K562 (cell line): ENCODE data around the gene ETHE1. TPM values are rescaled to one million over a fixed set of nuclear protein-coding genes. Genes with fewer than 3 reads are reported as not detected.

Experiments
- ATAC-seq: fragments of 200-7000 bp; cut with Tn5 transposase; 3 replicates; pipeline ENCODE4 v1.9.1; 2020; ENCODE audit warnings: moderate library complexity
- BruUV-seq: library from RNA; stranded (reverse); fragments of 400-500 nt; replicated peaks from 2 replicates; lab custom pipeline; 2021; lab: Mats Ljungman, UMichigan
- CTCF ChIA-PET: fragments of 300-600 bp; formaldehyde crosslinking; extraction: SDS; loops from one replicate; lab custom pipeline; 2021; ENCODE audit warnings: low intra/inter-chr PET ratio; lab: Yijun Ruan, JAX
- POLR2A ChIA-PET: fragments of 300-600, 350-650 bp; sonication (Branson Sonifier 250); formaldehyde crosslinking; extraction: SDS; loops from one replicate; lab custom pipeline; 2021; ENCODE audit warnings: antibody characterized with exemption, inconsistent platforms; lab: Yijun Ruan, JAX
- DNase-seq, 4 experiments: peaks; one replicate each; pipeline versions ENCODE4 v3.0.0 to v3.0.0-alpha.2; 2011 to 2018; ENCODE audit warnings: low spot score in 3 of 4, mixed read lengths in 3 of 4; ENCODE audit errors: extremely low read depth in 1 of 4
- FAIRE-seq: peaks from 2 replicates; lab custom pipeline; 2011; peaks lifted over from hg19 to GRCh38; lab: Jason Lieb, UNC
- H2AFZ ChIP-seq: 2 replicates; pipeline ENCODE4 v1.6.0; 2011; ENCODE audit warnings: low read depth, low read length, control low read depth, inconsistent platforms
- H3K27ac ChIP-seq: fragments of 200-600 bp; 3 replicates; pipeline ENCODE4 v1.8.0; 2011; ENCODE audit warnings: low read depth, mild to moderate bottlenecking, control low read depth, inconsistent platforms, low read length, moderate library complexity, mixed read lengths; ENCODE audit errors: extremely low read depth
- H3K27me3 ChIP-seq, 2 experiments: fragments of 300-600 bp in 1 of 2; 2 replicates in 1 of 2; 3 replicates in 1 of 2; pipeline versions ENCODE4 v1.6.0 to v1.8.0; 2011; ENCODE audit warnings: inconsistent platforms in 2 of 2, low read length in 2 of 2, mild to moderate bottlenecking in 1 of 2, mixed read lengths in 1 of 2, moderate library complexity in 1 of 2; ENCODE audit not compliant: control insufficient read depth in 2 of 2, insufficient read depth in 2 of 2
- H3K36me3 ChIP-seq: fragments of 300-600 bp; 3 replicates; pipeline ENCODE4 v1.8.0; 2011; ENCODE audit warnings: mild to moderate bottlenecking, low read length, inconsistent platforms; ENCODE audit not compliant: control insufficient read depth, insufficient read depth
- H3K4me1 ChIP-seq, 2 experiments: fragments of 200-600 bp in 1 of 2; replicated peaks in 1 of 2; 2 replicates in 1 of 2; 3 replicates in 1 of 2; pipeline versions ENCODE4 v1.5.1 to v1.8.0; 2011; ENCODE audit warnings: inconsistent platforms in 2 of 2, low read length in 2 of 2, mild to moderate bottlenecking in 1 of 2, mixed read lengths in 1 of 2, moderate library complexity in 1 of 2; ENCODE audit not compliant: control insufficient read depth in 2 of 2, insufficient read depth in 2 of 2
- H3K4me2 ChIP-seq: 2 replicates; pipeline ENCODE4 v1.6.1; 2011; ENCODE audit warnings: low read length, control low read depth, inconsistent platforms, mixed read lengths; ENCODE audit not compliant: insufficient read depth
- H3K4me3 ChIP-seq: fragments of 200-600 bp; sonication (generic), shearing (Covaris generic); 2 replicates; pipeline ENCODE4 v1.5.1; 2016; ENCODE audit warnings: control low read depth, inconsistent platforms
- H3K79me2 ChIP-seq: fragments of 200-600 bp; 3 replicates; pipeline ENCODE4 v1.8.0; 2011; ENCODE audit warnings: low read length, inconsistent platforms; ENCODE audit not compliant: control insufficient read depth, insufficient read depth
- H3K9ac ChIP-seq, 2 experiments: 2 replicates each; pipeline versions ENCODE4 v1.6.0 to v1.6.1; 2011; ENCODE audit warnings: low read depth in 2 of 2, low read length in 2 of 2, control low read depth in 1 of 2, inconsistent platforms in 1 of 2, mild to moderate bottlenecking in 1 of 2, mixed read lengths in 1 of 2; ENCODE audit not compliant: insufficient read depth in 1 of 2
- H3K9me1 ChIP-seq: one replicate; pipeline ENCODE4 v1.6.0; 2011; ENCODE audit warnings: inconsistent platforms, mild to moderate bottlenecking, low read length, moderate library complexity; ENCODE audit not compliant: control insufficient read depth, insufficient read depth
- H3K9me3 ChIP-seq: replicated peaks from 2 replicates; pipeline ENCODE4 v1.5.1; 2011; ENCODE audit warnings: low read depth, low read length, inconsistent platforms; ENCODE audit not compliant: control insufficient read depth, insufficient read depth
- H4K20me1 ChIP-seq: replicated peaks from 2 replicates; pipeline ENCODE4 v1.6.1; 2011; ENCODE audit warnings: low read length, inconsistent platforms, mixed read lengths; ENCODE audit not compliant: control insufficient read depth, insufficient read depth
- ADNP ChIP-seq: fragments of 200-800 bp; sonication (Bioruptor generic); IDR thresholded peaks from 2 replicates; pipeline ENCODE4 v1.6.1; 2016; ENCODE audit warnings: missing genetic modification characterization, missing compliant biosample characterization
- ARID1B ChIP-seq: fragments of 450-650 bp; IDR thresholded peaks from 2 replicates; pipeline ENCODE4 v1.6.1; 2016; ENCODE audit warnings: antibody characterized with exemption, mild to moderate bottlenecking, inconsistent platforms
- ATF1 ChIP-seq, 2 experiments: fragments of 450-650 bp in 1 of 2; IDR thresholded peaks; 2 replicates each; pipeline ENCODE4 v1.6.1; 2016; ENCODE audit warnings: missing compliant biosample characterization in 1 of 2, missing genetic modification characterization in 1 of 2
- CBX1 ChIP-seq: sonication (generic); IDR thresholded peaks from 2 replicates; pipeline ENCODE4 v1.6.1; 2016; ENCODE audit warnings: antibody characterized with exemption, low read depth, mild to moderate bottlenecking
- CHAMP1 ChIP-seq: fragments of 450-650 bp; IDR thresholded peaks from 2 replicates; pipeline ENCODE4 v1.6.1; 2016; ENCODE audit warnings: mild to moderate bottlenecking
- DACH1 ChIP-seq: fragments of 450-650 bp; IDR thresholded peaks from 2 replicates; pipeline ENCODE4 v1.6.1; 2018; ENCODE audit not compliant: partially characterized antibody
- FOSL1 ChIP-seq: fragments of 200-800 bp; sonication (Bioruptor generic); conservative IDR thresholded peaks from 2 replicates; pipeline ENCODE4 v1.6.1; 2016; ENCODE audit warnings: missing genetic modification characterization, missing compliant biosample characterization
- HDAC1 ChIP-seq, 2 experiments: fragments of 450-650 bp; IDR thresholded peaks; 2 replicates each; pipeline ENCODE4 v1.6.1; 2016 to 2017; ENCODE audit warnings: inconsistent platforms in 1 of 2, mild to moderate bottlenecking in 1 of 2, moderate library complexity in 1 of 2
- HOMEZ ChIP-seq: fragments of 250-450 bp; sonication (Bioruptor Pico); IDR thresholded peaks from 2 replicates; pipeline ENCODE4 v1.4.0; 2020; ENCODE audit warnings: mild to moderate bottlenecking, moderate library complexity
- KDM1A ChIP-seq, 2 experiments: fragments of 450-650 bp; IDR thresholded peaks; 2 replicates each; pipeline ENCODE4 v1.6.1; 2016; ENCODE audit warnings: mild to moderate bottlenecking in 2 of 2
- KDM4B ChIP-seq, 2 experiments: fragments of 450-650 bp in 1 of 2; sonication (generic) in 1 of 2; IDR thresholded peaks; 2 replicates each; pipeline ENCODE4 v1.6.1; 2016 to 2017; ENCODE audit warnings: borderline replicate concordance in 2 of 2, antibody characterized with exemption in 1 of 2, low read depth in 1 of 2, mild to moderate bottlenecking in 1 of 2
- POLR2B ChIP-seq: fragments of 450-650 bp; IDR thresholded peaks from 2 replicates; pipeline ENCODE4 v1.6.1; 2018; ENCODE audit warnings: low read depth; ENCODE audit not compliant: partially characterized antibody
- RBM25 ChIP-seq: fragments of 200-400 bp; formaldehyde crosslinking; IDR thresholded peaks from 2 replicates; pipeline ENCODE4 v1.6.1; 2018; ENCODE audit warnings: low read length, low read depth, moderate library complexity; ENCODE audit not compliant: severe bottlenecking
- RFX7 ChIP-seq: fragments of 250-450 bp; sonication (Bioruptor Pico); IDR thresholded peaks from 2 replicates; pipeline ENCODE4 v1.5.1; 2021; ENCODE audit warnings: mild to moderate bottlenecking
- SMARCA5 ChIP-seq: fragments of 450-650 bp; IDR thresholded peaks from 2 replicates; pipeline ENCODE4 v1.6.1; 2016
- ZHX1 ChIP-seq: fragments of 150-350 bp; conservative IDR thresholded peaks from 2 replicates; pipeline ENCODE4 v1.6.1; 2014; ENCODE audit warnings: low read length
- ZNF347 ChIP-seq: fragments of 450-650 bp; formaldehyde crosslinking; IDR thresholded peaks from 2 replicates; pipeline ENCODE4 v1.4.0; 2020; ENCODE audit warnings: low read depth, mild to moderate bottlenecking, moderate library complexity
- WGBS: fragments of 100-300 bp; shearing (Covaris generic); methylation state at CpG from one replicate; pipeline ENCODE4 v1.1.6; 2016; ENCODE audit warnings: low coverage, mixed read lengths; ENCODE audit not compliant: insufficient coverage; ENCODE audit errors: missing lambda C conversion rate; 5-methylcytosine and 5-hydroxymethylcytosine counted together
- in situ Hi-C: fragments of 300-500 bp; cut with MboI; formaldehyde crosslinking; loops from 4 replicates; pipeline ENCODE4 v1.15.0; 2018; ENCODE audit warnings: inconsistent platforms, mixed read lengths
- intact Hi-C: fragments of 100-400 bp; cut with micrococcal nuclease; formaldehyde crosslinking; loops from 2 replicates; pipeline ENCODE4 v1.14.2; 2022
- polyA plus RNA-seq, 8 experiments: library from polyadenylated mRNA; depleted of rRNA in 4 of 8; stranded (reverse) in 5 of 8; unstranded in 3 of 8; fragments of >200 nt; fragmentation: Nextera tagmentation in 2 of 8; fragmentation: Illumina TruSeq in 1 of 8; extraction: Ambion mirVana in 2 of 8; extraction: Trizol in 1 of 8; gene quantifications; 2 replicates each; pipeline versions ENCODE4 v1.2.1 to v1.2.3, GENCODE V29; 2011 to 2014; ENCODE audit warnings: inconsistent platforms in 1 of 8, missing spikeins in 1 of 8
- total RNA-seq, 7 experiments: library from RNA; depleted of rRNA in 6 of 7; stranded (reverse); fragments of >200 nt in 6 of 7; fragmentation: Illumina TruSeq in 2 of 7; extraction: Trizol in 2 of 7; gene quantifications; 2 replicates each; pipeline versions ENCODE4 v1.2.1 to v1.2.3, GENCODE V29; 2011 to 2021; ENCODE audit warnings: low replicate concordance in 1 of 7

The ETHE1 gene
- total and polyA plus RNA-seq, 9 of the 15 experiments (the other 6 are each of a cell fraction or from before 2014, with no cell fraction given) = 2.9 to 21.0 (median 10.2) TPM

- DNase-seq = peak in 1 of 4 experiments; percentile 31
- in situ Hi-C loops = no loop called here
- Histone ChIP-seq H3K79me2 (no peaks in the 10 kb centered on the region), H3K4me2 (no peak overlapping the region), H3K9me3 (no peaks in the 10 kb centered on the region), H3K4me1 (peaks cover 21 to 33% of the 10 kb centered on the region in 2 experiments), H4K20me1 (no peaks in the 10 kb centered on the region), H3K36me3 (0 out of 3 replicates have a peak, but pooled peaks cover 2% of the 10 kb centered on the region), H3K27me3 (no peaks in the 10 kb centered on the region), H3K9me1 (no peaks in the 10 kb centered on the region), H3K27ac (no peak overlapping the region), H3K9ac (no peak overlapping the region), H2AFZ (no peak overlapping the region), H3K4me3 (no peak overlapping the region)
- ChIA-PET CTCF (interaction anchor here (1.1 kb wide), 1 partner anchor 261 kb away, joined by 3 read pairs; no protein-coding TSS in a partner anchor), POLR2A (interaction anchor here (0.8 kb wide), 1 partner anchor 42 kb away, joined by 7 read pairs; no protein-coding TSS in a partner anchor)
- intact Hi-C loops = no loop called here
- no TSS peak for BruUV-seq
- peak; percentile 11 for FAIRE-seq
- WGBS = 75% methylated on average over 5 of the region's 5 CpGs
- ATAC-seq = no peak
- peak; percentile 91 for TF ChIP-seq ADNP (tag)
- TF ChIP-seq CHAMP1 = no peak
- peak; percentile 16; the same call in 1 of the 2 replicates for TF ChIP-seq ARID1B
- no peak for TF ChIP-seq ZHX1
- TF ChIP-seq KDM4B (IDR thresholded peaks at IDR 0.05; ENCODE audit: borderline replicate concordance in 2 of 2, low read depth in 1 of 2) = no peak
- TF ChIP-seq ATF1 (CRISPR knock-in tag; IDR thresholded peaks at IDR 0.05) = no peak
- TF ChIP-seq ATF1 (tag; IDR thresholded peaks at IDR 0.05) = peak; percentile 28; the same call in 1 of the 2 replicates
- peak; percentile 39 for TF ChIP-seq DACH1
- TF ChIP-seq CBX1 = 0 out of 2 replicates have a peak, but pooled peaks have one; percentile 25
- TF ChIP-seq FOSL1 (tag) = peak; percentile 86
- TF ChIP-seq ZNF347 (CRISPR knock-in tag) = no peak
- TF ChIP-seq HOMEZ (CRISPR knock-in tag) = no peak
- no peak for TF ChIP-seq POLR2B
- peak; percentile 40; the same call in 1 of the 2 replicates for TF ChIP-seq SMARCA5
- 0 out of 4 replicates have a peak, but pooled peaks of 1 of the 2 experiments have one; percentile 18 for TF ChIP-seq HDAC1 (IDR thresholded peaks at IDR 0.05)
- TF ChIP-seq RFX7 (CRISPR knock-in tag) = no peak
- TF ChIP-seq RBM25 = peak; percentile 94
- TF ChIP-seq KDM1A (IDR thresholded peaks at IDR 0.05) = peak; percentile 74 to 82
Observed at GRCh38 chr19:43505941-43506340, 21.1 kb downstream of the ETHE1 start.
